AML-193 (cell line): ENCODE data around the gene ABCD1.

ENCODE experiments used
- DNase-seq, 2 experiments: peaks; one replicate each; lab custom pipeline; 2025; lab: John Stamatoyannopoulos, UW

Gene ABCD1

DNA sequence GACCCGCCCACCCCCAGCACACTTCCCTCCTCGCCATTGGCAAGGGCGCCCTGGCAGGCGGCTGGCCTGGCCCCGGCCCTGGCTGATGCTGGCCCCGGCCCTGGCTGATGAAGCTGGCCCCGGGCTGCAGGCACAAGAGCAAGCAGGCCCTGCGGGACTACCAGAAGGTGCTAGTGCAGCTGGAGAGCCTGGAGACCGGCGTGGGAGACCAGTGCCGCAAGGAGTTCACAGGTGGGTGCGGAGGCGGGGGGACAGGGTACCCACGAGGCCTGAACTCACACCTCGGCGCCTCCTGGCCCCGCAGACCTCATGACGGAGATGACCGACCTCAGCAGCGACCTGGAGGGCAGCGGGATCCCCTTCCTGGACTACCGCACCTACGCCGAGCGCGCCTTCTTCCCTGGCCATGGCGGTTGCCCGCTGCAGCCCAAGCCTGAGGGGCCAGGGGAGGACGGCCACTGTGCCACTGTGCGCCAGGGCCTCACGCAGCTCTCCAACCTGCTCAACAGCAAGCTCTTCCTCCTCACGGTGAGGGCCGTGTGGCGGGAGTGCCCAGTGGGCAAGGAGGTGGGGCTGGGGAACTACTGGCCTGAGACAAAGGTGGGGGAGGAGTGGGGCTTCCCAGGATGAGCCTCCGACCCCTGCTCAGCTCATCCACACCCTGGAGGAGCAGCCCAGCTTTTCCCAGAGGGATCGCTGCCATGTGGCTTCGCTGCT, 50.1 kb downstream of the ABCD1 start:
- DNase-seq: no peak

GRCh38 chrX:153775293-153776119, 50.9 kb downstream of the ABCD1 start:
- no peak for DNase-seq

- no peak for DNase-seq
These were observed 51.5 kb downstream of the ABCD1 start for GRCh38 chrX:153776120-153776599.

- no peak for DNase-seq
These were observed 52.0 kb downstream of the ABCD1 start for GRCh38 chrX:153776611-153777045.

GRCh38 chrX:153777261-153778090, 52.8 kb downstream of the ABCD1 start:
- no peak for DNase-seq

- no peak for DNase-seq
These were observed 53.5 kb downstream of the ABCD1 start for GRCh38 chrX:153778181-153778580.

GRCh38 chrX:153778684-153779101, 54.0 kb downstream of the ABCD1 start:
- no peak for DNase-seq

GRCh38 chrX:153779891-153780677, 55.4 kb downstream of the ABCD1 start:
- DNase-seq: no peak

DNA sequence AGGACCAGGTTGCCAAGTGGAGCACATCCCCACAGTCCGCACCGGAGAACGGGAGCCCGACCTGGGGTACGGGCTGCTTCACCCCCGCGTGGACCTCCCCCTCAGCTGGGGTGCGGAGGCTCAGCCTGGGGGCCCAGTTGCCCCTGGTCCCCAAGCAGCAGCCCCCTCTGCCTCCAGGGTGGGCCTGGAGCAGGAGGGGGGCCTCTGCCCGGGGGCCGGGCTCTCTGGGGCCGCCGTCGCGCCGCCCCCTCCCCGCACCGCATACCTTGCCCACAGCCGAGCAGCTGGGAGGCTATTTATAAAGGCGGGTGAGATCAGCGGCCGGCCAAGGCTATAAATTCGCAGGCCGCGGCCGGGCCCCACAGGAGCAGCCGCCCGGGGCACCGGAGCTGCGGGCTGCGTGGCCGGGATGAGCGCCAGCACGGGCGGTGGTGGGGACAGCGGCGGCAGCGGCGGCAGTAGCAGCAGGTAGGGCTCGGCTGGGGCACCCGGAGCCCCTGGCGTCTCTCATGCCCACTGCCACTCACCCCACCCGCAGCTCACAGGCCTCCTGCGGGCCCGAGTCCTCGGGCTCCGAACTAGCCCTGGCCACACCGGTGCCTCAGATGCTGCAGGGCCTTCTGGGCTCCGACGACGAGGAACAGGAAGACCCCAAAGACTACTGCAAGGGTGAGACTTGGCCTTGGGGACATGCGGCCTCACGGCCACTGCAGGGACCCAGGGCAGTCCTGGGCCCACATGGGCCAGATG, 56.2 kb downstream of the ABCD1 start, which contains the start of gene SRPK3:
Gene SRPK3, plus strand, starts transcription at position 364 of the 750 bp plus-strand sequence. Its CDS starts 46 bp downstream, at position 410.
- no peak for DNase-seq

- DNase-seq: no peak
These were observed 56.9 kb downstream of the ABCD1 start for GRCh38 chrX:153781428-153782047.

DNA sequence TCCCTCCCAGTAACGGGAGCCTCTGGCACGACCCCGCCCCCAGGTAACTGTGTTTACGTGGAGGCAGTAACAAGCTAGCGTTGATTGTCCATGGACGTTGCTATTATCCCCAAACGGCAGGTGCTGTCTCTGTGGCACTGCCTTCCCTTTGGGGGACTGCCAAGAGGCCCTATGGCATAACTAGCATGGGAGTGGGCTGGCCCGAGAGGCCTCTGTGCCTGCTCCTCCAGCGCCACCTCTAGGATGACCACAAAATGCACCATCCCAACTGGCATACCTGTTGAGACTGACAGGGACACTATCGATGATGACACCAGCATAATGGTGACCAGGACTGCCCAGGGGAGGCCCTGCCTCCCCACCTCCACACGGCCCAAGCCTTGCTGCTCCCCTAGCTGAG, 57.7 kb downstream of the ABCD1 start:
- DNase-seq: no peak

DNA sequence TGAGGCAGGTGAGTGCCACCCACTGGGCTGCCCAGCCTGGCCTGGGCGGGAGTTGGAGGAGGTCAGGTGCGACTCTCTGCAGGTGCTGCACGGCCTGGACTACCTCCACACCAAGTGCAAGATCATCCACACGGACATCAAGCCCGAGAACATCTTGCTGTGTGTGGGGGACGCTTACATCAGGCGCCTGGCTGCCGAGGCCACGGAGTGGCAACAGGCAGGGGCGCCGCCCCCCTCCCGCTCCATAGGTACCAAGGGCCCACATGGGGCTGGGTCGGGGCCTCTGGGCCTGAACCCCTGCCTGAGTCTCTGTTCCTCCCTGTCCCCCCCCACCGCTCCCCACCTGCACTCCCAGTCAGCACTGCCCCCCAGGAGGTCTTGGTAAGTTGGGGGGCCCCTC, 58.2 kb downstream of the ABCD1 start:
- no peak for DNase-seq

GRCh38 chrX:153783378-153784013, 58.8 kb downstream of the ABCD1 start:
- no peak for DNase-seq

DNA sequence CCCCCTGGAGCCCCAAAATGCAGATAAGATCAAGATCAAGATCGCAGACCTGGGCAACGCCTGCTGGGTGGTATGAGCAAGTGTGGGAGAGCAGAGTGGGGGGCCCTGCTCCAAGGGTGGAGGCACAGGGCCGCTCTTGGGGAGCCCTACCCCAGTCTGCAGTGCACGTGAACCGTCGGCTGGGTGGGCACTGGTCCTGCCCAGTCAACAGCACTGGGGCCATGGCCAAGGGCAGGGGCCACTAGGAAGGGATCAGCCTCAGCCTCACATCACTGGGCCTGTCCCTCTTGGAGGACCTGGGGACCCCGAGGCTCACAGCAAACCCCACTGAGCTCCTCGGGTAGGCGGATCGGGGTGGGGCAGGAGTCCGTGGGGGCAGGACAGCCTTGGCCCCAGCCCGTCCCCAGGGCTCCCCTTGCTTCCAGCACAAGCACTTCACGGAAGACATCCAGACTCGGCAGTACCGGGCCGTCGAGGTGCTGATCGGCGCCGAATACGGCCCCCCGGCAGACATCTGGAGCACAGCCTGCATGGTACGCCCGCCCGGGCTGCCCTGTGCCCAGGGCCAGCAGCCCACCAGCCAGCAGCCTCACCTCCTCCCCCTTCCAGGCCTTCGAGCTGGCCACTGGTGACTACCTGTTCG, 59.8 kb downstream of the ABCD1 start:
- no peak for DNase-seq

DNA sequence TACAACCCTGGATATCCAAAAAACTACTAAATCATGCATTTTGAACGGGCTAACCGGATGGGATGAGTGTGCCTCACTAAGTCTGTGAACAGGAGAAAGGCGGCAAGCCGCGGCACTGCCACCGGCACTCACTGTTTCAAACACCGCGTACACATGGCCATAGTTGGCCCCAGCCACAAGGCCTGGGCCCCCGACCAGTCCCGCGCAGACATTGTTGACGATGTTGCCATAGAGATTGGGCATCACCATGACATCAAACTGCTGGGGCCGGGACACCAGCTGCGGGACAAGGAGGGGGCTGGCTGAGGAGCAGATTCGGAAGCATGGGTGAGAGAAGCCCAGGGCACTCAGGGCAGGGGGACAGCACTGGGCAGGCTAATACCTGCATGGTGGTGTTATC, 62.0 kb downstream of the ABCD1 start:
- no peak for DNase-seq

- no peak for DNase-seq
These were observed 65.0 kb downstream of the ABCD1 start for GRCh38 chrX:153789654-153790053.

GRCh38 chrX:153791104-153791852, 66.6 kb downstream of the ABCD1 start:
- DNase-seq: no peak

DNA sequence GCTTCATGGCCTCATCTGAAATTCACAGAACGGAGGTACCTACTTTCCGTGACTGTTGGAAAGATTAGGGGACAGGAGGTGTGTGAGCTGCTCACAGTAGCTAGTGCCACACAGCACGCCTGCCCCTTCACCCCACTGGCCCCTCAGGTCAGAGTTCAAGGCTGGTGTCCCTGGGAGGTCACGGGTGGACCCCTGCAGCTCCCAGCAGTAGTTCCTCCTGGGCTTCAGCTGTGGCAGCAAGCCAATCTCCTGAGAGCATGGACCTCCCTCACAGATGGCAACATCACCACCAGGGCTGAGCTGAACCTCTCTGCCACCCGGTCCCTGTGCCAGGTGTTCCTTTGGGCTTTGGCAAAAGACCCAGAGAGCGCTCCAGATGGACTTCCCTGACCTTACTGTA, 67.7 kb downstream of the ABCD1 start:
- no peak for DNase-seq
